Measurements from ENCODE around the gene MCAT.
A peak's percentile ranks its signal among the peaks of the same experiment; 100 is the strongest.
"Not testable (repeated sequence)": the region's sequence is repeated elsewhere in the genome, so short reads cannot be mapped to it uniquely, and the experiment has no call there.

MCAT gene

GRCh38 chr22:43154887-43155536 lies 11.8 kb upstream of the MCAT start:
- no peak for DNase-seq (ENCODE audit: low spot score)

GRCh38 chr22:43153899-43154298 lies 10.7 kb upstream of the MCAT start:
- no peak for DNase-seq (ENCODE audit: low spot score)

GRCh38 chr22:43152357-43153071 lies 9.3 kb upstream of the MCAT start:
- no peak for DNase-seq (ENCODE audit: low spot score)

- DNase-seq (ENCODE audit: low spot score): no peak
Observed at GRCh38 chr22:43152003-43152356, 8.8 kb upstream of the MCAT start.

- DNase-seq (ENCODE audit: low spot score): peak; percentile 52
Observed at GRCh38 chr22:43151251-43152002, 8.2 kb upstream of the MCAT start, which contains the start of gene TSPO. TSS of gene TSPO (plus strand) at chr22:43151559. CDS start at chr22:43159239, 7,680 bp downstream.

- no peak for DNase-seq (ENCODE audit: low spot score)
Observed at GRCh38 chr22:43150731-43151206, 7.6 kb upstream of the MCAT start.

- no peak for DNase-seq (ENCODE audit: low spot score)
Observed at GRCh38 chr22:43148581-43148980, 5.4 kb upstream of the MCAT start.

- DNase-seq (ENCODE audit: low spot score): no peak
Observed at GRCh38 chr22:43147821-43148220, 4.6 kb upstream of the MCAT start.

GRCh38 chr22:43146332-43146731 lies 3.1 kb upstream of the MCAT start:
- not testable (repeated sequence) for DNase-seq (ENCODE audit: low spot score)

- not testable (repeated sequence) for DNase-seq (ENCODE audit: low spot score)
Observed at GRCh38 chr22:43145371-43145770, 2.2 kb upstream of the MCAT start.

- no peak for DNase-seq (ENCODE audit: low spot score)
Observed at GRCh38 chr22:43144949-43145348, 1.8 kb upstream of the MCAT start.

GRCh38 chr22:43136801-43137200 lies 6.4 kb downstream of the MCAT start:
- no peak for DNase-seq (ENCODE audit: low spot score)

- DNase-seq (ENCODE audit: low spot score): peak; percentile 74
Observed at GRCh38 chr22:43136255-43136654, 6.9 kb downstream of the MCAT start.

- DNase-seq (ENCODE audit: low spot score): no peak
Observed at GRCh38 chr22:43135565-43135964, 7.6 kb downstream of the MCAT start.

- DNase-seq (ENCODE audit: low spot score): no peak
Observed at GRCh38 chr22:43134553-43134952, 8.6 kb downstream of the MCAT start.

- no peak for DNase-seq (ENCODE audit: low spot score)
Observed at GRCh38 chr22:43133401-43133800, 9.8 kb downstream of the MCAT start.

- DNase-seq (ENCODE audit: low spot score): no peak
Observed at GRCh38 chr22:43131773-43132501, 11.3 kb downstream of the MCAT start.

- DNase-seq (ENCODE audit: low spot score): no peak
Observed at GRCh38 chr22:43129426-43130425, 13.5 kb downstream of the MCAT start.

GRCh38 chr22:43128928-43129424 lies 14.2 kb downstream of the MCAT start:
- DNase-seq (ENCODE audit: low spot score): no peak

GRCh38 chr22:43128116-43128515 lies 15.1 kb downstream of the MCAT start:
- DNase-seq (ENCODE audit: low spot score): no peak
